HG03280 (cell line): Measurements from ENCODE around the gene LPGAT1.
"Not testable (repeated sequence)": the region's sequence is repeated elsewhere in the genome, so short reads cannot be mapped to it uniquely, and the experiment has no call there.

Experiments used
- ATAC-seq: cut with Tn5 transposase; IDR thresholded peaks from one replicate; pipeline ENCODE4 v1.9.1; 2021; ENCODE audit warnings: mild to moderate bottlenecking, moderate library complexity; ENCODE audit not compliant: unreplicated experiment

Gene LPGAT1

DNA sequence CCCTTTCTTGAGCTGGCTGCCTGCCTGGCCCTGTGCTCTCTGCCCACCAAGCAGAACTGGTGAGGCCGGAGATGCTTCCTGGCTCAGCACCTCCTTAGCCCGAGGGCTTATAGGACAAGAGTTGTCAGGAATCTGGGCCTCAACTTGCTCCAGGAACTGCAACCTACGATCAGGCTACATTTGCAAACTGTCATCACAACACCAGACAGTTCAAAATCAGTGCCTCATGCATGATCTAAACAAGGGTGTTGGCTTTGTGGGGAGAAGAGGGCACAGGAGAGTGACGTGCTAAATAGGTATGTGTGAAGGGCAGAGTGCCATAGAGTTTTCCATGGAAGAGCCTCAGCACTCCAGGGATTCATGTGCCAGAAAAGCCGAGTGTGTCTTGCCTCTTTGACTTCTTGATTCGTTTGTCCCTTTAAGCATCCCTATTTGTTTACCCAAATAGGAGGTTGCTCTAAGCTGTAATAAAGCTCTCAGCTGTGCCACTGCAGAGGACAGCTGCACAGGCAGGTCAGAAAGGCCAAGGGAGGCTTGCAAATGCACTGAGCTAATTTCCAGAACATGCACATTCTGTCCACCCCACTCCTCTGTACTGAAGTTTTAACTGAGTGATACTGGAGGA is 125.0 kb downstream of the LPGAT1 start:
- ATAC-seq = no peak

DNA sequence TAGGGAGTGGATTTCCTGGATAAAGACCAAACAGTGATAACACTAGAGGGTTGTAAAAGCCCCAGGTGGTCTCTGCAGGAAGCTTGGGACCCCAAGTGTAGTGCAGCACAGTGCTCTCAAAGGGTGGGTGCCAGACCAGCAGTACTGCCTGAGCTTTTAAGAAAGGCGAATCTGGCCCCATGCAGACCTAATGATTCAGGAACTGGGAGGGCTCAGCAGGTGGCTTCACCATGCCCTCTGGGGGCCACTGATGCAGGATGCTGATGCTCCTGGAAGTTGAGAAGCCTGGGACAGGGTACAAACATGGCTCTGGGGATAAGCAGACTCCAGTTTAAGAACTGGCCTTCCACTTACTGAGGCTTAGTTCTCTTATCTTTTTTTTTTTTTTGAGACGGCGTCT is 126.0 kb downstream of the LPGAT1 start:
- no peak for ATAC-seq

DNA sequence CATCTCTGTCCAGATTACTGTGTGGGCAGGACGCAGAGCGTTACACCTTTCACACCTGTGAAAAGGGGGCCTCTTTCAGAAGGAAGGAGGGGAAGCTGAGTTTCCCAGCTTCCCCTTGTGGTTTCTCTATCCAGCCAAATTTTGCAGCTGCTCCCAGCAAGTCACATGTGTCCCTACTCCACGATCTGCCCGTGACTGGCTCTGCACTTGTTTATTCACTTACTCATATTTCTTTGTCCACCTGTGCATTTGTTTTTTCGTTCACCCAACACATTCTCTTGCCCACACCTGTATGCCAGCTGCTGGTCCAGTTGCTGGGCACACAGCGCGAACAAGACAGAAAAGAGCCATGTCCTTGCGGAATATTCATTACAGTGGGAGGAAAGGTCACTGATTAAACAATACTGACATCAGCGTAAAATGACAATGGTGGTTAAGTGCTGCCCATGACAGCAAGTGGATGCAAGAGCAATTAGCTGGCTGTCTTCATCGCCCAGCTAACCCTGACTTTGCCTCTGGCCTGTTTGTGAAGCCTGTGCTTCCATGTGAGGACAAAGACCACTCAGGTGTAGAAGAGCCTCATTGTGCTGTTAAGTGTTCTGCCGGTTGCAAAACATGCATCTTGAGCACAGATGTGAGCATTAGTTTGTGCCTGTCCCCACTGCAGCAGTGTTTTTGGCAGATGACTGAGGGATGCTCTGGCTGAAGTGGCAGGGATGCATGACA is 126.6 kb downstream of the LPGAT1 start:
- ATAC-seq = no peak

DNA sequence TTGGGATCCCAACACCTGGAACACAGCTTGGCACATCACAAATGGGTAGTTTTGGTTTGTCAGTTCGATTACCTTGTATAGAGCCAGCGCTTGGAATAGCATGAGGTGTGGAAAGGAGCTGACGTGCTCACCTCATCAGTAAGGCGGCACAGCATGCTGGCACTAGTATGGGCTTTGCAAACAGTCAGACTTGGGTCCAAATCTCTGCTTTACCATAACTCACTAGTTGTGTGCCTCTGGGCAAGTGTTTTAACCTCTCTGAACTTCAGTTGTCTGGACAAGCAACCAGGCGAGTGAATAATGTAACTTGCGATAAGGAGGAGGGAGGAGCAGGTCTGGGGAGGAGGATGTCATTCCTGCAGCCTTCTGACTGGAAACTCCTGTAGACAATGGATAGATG is 128.8 kb downstream of the LPGAT1 start:
- no peak for ATAC-seq

DNA sequence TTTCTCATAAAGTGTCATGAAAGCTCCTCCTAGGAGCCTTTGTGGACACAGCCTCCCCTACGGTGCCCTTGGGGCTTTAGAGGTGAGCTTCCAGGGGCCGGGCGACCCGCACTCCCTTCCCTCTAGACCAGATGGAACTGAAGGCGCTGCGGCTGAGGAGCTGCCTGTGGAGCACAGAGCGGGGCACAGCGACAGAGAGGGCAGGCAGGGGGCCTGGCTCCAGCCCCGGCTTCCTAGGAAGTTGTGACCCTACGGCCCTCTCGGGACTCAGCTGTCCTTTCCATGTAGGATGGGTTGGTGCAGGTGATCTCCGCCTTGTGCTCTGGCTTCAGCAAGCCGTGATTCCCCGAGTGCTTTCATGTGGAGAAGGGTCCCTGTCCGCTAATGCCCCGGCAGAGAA is 131.5 kb downstream of the LPGAT1 start:
- no peak for ATAC-seq

DNA sequence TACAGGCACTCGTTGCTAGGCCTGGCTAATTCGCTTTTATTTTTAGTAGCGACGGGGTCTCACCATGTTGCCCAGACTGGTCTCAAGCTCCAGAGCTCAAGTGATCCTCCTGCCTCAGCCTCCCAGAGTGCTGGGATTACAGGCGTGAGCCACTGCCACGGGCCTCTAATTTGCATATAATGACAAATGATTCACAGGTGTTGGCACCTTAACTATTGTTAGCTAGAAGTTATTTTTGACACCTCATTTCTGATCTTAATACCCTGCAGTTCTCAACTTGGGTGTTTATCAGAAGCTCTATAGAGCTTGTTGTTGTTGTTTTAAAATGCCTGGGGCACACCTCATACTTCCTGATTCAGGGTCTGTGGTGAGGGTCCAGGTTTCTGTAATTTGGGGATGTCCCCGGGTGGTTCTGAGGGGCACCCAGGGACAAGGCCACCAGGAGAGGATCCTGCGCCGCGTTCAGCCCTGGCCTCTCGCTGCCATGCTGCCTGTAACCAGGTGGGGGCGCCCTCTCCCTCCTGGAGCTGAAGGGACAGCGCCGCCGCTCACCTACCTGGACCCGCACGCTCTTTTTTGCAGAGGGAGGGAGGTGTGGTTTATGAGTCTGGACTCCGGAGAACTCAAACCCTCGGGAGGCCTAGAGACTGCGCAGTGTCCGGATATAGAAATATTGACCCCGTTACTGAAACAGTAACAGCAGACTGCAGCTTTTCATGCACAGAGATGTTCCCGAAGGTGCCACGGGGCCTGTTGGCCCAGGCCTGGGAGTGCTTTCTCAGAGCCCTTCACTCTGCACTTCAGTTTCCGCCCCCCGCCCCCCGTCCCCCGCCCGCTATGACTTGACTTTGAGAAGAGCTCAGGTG is 132.2 kb downstream of the LPGAT1 start:
- ATAC-seq = peak; percentile 69

DNA sequence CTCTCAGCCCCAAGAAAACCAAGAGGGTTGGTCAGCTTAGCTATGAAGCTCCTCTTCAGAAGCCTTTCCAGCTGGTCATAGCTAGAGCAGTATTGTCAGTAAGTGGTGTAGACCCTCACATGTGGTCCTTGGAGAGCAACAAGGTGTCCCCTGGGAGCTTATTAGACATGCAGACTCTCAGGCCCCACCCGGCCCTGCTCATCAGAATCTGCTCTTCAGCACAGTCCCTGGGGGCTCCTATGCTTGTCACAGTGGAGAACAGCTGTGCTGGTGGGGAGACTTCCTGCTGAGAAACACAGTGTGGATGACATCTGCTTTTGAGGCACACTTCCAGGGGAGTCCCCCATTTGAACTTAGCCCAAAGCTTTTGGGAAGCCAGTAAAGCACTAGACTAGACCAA is 133.2 kb downstream of the LPGAT1 start:
- ATAC-seq = peak; percentile 63

DNA sequence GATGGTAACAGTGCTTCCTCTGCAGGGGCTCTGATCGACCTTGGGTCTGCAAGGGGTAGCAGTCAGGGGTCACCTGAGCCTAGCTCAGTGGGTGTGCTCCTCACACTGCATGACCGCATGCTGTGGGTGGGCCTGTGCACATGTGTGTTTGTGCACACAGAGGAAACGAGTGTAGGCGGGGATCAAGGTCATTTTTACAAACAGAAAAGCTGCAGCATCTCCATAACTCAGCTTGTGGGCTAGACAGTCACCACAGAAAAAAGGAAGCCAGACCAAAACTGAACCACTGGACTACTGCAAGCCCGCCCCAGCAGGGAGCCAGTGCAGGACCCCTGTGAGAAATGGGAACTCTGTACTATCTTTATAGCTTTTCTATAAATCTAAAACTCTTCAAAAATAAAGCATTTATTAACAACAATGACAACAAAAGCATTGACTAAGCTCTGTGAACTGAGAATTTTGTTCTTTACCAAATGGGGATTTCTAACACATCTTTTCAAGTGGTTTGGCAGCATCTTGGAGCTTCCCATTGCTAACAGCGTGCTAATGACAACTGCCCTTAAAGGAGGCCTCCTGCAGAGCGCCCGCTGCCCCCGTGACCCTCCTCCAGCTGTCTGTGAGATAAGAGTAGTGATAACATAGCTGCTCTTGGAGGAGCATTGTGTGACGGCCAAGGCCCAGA is 135.3 kb downstream of the LPGAT1 start:
- peak; percentile 40 for ATAC-seq

DNA sequence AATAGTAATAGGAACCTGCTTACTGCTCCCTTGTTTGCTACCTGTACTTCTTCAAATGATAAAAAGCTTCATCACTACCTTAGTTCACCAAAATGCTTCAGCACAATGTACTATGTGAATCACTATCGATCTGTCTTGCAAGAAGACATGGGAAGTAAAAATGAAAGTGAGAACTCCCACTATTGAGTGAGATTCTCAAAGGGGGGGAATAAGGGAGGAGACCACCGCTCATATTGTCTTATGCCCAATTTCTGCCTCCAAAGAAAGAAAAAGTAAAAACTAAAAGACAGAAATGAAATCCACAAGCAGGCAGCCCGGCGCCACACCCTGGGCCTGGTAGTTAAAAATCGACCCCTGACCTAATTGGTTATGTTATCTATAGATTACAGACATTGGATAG is 136.7 kb downstream of the LPGAT1 start:
- ATAC-seq = not testable (repeated sequence)
